ENCODE data around the gene ABCA7.

Gene ABCA7

DNA sequence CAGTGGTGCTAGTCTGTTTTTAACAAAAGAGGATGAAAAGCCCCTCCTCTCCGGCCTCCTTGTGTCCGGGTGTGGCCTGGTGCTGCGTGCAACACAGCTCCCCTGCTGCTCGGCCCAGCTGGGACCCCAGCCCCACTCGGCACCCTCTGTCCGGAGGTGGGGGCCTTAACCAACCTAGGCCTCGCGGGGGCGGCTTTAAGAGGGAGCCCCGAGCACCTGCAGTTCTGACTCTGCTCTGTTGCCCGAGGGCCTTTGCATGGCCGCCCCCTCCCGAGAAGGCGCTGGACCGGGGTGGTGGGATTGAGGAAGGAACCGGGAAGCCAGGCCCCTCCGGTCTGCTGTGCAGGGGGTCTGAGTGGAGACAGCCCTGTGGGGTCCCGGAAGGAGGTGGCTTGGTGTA, 45.4 kb upstream of the ABCA7 start:
- Histone ChIP-seq H3K27ac (ENCODE audit: low read depth, low read length) (no peak overlapping the region), H3K79me2 (ENCODE audit: control insufficient read depth, insufficient read depth, low read length, unreplicated experiment) (no peaks in the 10 kb centered on the region), H3K4me3 (ENCODE audit: low read depth, low read length) (no peak overlapping the region), H3K36me3 (ENCODE audit: insufficient read depth, low read length) (peaks cover 16% of the 10 kb centered on the region; the same call in 1 of the 2 replicates), H3K4me1 (ENCODE audit: control insufficient read depth, insufficient read depth, low read length, unreplicated experiment) (peaks cover 5% of the 10 kb centered on the region), H3K27me3 (ENCODE audit: insufficient read depth, low read length) (peaks cover 7% of the 10 kb centered on the region), H2AFZ (ENCODE audit: low read length, unreplicated experiment) (no peak overlapping the region)

DNA sequence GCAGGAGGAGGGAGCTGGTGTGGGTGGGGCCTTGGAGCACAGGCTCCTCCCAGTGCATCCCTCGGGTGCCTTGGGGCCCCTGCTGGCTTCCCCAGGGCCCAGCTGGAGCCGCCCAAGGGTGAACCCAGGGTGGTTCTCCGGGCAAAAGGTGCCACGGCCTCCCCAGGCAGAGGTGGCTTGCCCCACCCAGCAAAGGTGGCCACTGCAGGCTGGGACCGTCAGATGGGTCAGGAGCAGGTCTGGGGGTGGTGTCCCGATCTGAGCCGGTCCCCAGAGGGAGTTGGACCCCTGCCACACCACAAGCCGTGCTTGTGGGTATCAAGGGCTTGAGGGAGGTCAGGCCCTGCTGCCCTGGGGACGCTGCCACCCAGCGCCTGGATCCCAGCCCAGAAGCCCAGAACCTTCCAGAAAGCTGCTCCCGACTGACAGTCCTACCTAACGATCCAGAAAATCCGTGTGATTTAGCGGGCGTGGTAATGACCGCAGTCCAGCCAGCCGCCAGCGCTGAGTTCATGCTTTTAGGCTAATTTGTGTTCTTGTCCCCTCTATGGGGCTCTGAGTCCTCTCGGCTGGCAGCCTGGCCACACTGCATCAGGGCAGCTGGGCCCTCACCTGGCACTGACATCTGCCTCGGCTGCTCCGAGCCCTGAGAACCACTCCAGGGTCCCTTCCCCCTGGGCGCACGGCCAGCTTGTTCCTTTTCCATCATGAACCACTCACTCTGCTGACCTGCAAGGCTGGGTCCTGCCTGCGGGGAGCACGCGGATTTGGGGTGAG, 44.7 kb upstream of the ABCA7 start:
- H3K79me2 ChIP-seq (ENCODE audit: control insufficient read depth, insufficient read depth, low read length, unreplicated experiment) = no peaks in the 10 kb centered on the region
- no peak overlapping the region for H2AFZ ChIP-seq (ENCODE audit: low read length, unreplicated experiment)
- no peak overlapping the region for H3K27ac ChIP-seq (ENCODE audit: low read depth, low read length)
- peaks cover 8% of the 10 kb centered on the region for H3K27me3 ChIP-seq (ENCODE audit: insufficient read depth, low read length)
- no peak overlapping the region for H3K4me3 ChIP-seq (ENCODE audit: low read depth, low read length)
- peaks cover 16% of the 10 kb centered on the region; the same call in 1 of the 2 replicates for H3K36me3 ChIP-seq (ENCODE audit: insufficient read depth, low read length)
- H3K4me1 ChIP-seq (ENCODE audit: control insufficient read depth, insufficient read depth, low read length, unreplicated experiment) = peaks cover 5% of the 10 kb centered on the region

DNA sequence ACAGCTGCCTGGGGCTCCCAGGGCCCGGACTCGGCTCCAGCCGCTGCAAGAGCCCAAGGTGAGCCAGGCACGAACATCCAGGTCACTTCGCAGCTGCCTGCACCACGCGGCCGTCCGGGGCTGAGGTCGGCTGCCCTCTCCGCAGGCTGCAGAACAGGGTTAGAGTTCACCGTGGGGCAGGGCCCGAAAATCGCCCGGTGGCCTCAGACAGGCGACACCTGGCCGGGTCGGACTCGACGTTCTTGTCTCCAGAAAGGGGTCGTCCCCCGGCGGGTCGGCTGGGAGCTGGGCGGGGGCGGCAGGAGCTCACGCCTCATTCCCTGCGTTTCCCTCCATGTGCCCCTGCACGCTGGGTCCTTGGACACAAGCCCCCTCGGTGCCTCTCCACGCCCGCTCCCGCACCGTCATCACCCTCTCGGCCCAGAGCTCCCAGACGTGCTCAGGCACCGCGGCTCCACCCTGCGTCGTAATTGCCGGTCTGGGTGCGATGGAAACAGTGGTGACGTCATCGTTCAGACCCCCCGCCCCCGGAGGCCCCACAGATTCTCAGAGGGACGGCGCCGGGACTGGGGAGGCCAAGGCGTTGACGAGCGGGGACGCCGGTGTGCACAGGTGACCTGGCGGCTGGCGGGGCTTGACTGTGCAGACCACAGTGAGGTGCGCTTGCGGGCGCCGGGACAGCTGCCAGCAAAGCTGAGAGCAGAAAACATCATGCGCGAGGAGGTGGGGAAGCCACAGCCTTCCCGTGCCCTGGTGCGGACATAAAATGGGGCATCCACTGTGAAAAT, 43.7 kb upstream of the ABCA7 start:
- peaks cover 5% of the 10 kb centered on the region for H3K4me1 ChIP-seq (ENCODE audit: control insufficient read depth, insufficient read depth, low read length, unreplicated experiment)
- H3K4me3 ChIP-seq (ENCODE audit: low read depth, low read length) = peak overlapping the region; percentile 9; the same call in 1 of the 2 replicates
- no peak overlapping the region for H3K27ac ChIP-seq (ENCODE audit: low read depth, low read length)
- no peaks in the 10 kb centered on the region for H3K79me2 ChIP-seq (ENCODE audit: control insufficient read depth, insufficient read depth, low read length, unreplicated experiment)
- no peak overlapping the region for H2AFZ ChIP-seq (ENCODE audit: low read length, unreplicated experiment)
- H3K36me3 ChIP-seq (ENCODE audit: insufficient read depth, low read length) = peaks cover 7% of the 10 kb centered on the region; the same call in 1 of the 2 replicates
- H3K27me3 ChIP-seq (ENCODE audit: insufficient read depth, low read length) = peaks cover 15% of the 10 kb centered on the region

DNA sequence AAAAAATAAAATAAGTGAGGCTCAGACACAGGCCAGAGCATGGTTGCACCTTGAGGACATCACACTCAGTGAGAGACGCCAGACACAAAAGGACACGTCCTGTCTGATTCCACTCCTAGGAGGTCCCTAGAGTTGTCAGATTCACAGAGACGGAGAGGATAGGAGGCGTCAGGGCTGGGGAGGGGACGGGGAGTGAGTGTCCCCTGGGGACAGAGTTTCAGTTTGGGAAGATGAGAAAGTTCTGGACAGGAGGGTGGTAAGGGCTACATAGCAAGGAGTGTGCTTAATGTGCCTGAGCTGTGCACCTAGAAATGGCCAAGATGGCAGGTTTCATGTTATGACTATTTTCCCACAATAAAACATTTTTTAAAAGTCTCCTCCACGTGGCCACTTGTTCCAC, 41.8 kb upstream of the ABCA7 start:
- Histone ChIP-seq H3K4me3 (ENCODE audit: low read depth, low read length) (no peak overlapping the region), H3K27ac (ENCODE audit: low read depth, low read length) (no peak overlapping the region), H3K27me3 (ENCODE audit: insufficient read depth, low read length) (peaks cover 18% of the 10 kb centered on the region), H3K36me3 (ENCODE audit: insufficient read depth, low read length) (no peaks in the 10 kb centered on the region), H2AFZ (ENCODE audit: low read length, unreplicated experiment) (no peak overlapping the region), H3K4me1 (ENCODE audit: control insufficient read depth, insufficient read depth, low read length, unreplicated experiment) (peaks cover 7% of the 10 kb centered on the region), H3K79me2 (ENCODE audit: control insufficient read depth, insufficient read depth, low read length, unreplicated experiment) (no peaks in the 10 kb centered on the region)

DNA sequence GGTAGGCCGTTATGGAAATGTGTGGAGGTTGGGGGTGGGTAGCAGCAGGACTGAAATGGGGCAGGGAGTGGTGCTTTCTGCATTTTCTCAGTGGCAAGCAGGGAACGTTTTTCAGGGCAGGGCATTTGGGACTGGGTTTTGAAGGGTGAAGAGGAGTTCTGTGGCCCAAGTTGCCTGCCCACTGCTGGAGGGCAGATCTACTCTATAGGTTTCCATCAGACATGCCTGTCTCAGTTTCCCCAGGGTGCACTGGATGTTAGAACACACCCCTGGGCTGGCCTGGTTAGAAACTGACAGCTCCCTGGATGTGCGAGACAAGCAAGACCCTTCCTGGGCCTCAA, 40.6 kb upstream of the ABCA7 start:
- no peak overlapping the region for H2AFZ ChIP-seq (ENCODE audit: low read length, unreplicated experiment)
- no peaks in the 10 kb centered on the region for H3K36me3 ChIP-seq (ENCODE audit: insufficient read depth, low read length)
- H3K27me3 ChIP-seq (ENCODE audit: insufficient read depth, low read length) = peaks cover 18% of the 10 kb centered on the region
- H3K4me3 ChIP-seq (ENCODE audit: low read depth, low read length) = no peak overlapping the region
- no peaks in the 10 kb centered on the region for H3K79me2 ChIP-seq (ENCODE audit: control insufficient read depth, insufficient read depth, low read length, unreplicated experiment)
- no peak overlapping the region for H3K27ac ChIP-seq (ENCODE audit: low read depth, low read length)
- H3K4me1 ChIP-seq (ENCODE audit: control insufficient read depth, insufficient read depth, low read length, unreplicated experiment) = peaks cover 7% of the 10 kb centered on the region

DNA sequence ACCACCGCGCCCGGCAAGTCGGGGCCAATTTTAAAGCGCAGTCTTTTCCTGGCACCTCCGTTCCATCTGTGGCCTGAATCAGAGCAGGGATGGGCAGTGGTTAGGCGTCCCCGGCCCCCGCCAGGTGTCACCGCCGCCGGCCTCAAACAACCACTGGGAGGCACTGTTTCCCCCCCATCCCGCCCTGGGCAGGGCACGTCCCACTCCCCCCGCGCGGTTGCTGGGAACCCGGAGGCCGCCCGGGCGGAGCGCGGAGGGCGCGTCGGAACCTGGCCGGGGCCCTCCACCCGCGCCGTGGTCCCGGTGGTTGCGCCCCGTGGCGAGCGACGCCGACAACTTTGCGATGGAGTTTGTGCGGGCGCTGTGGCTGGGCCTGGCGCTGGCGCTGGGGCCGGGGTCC, 39.8 kb upstream of the ABCA7 start, which contains the start of gene GRIN3B:
Gene GRIN3B (plus strand): TSS at position 325 of the 400 bp plus-strand sequence. CDS start 19 bp downstream, at position 344.
- Histone ChIP-seq H3K4me1 (ENCODE audit: control insufficient read depth, insufficient read depth, low read length, unreplicated experiment) (peaks cover 7% of the 10 kb centered on the region), H3K27me3 (ENCODE audit: insufficient read depth, low read length) (peaks cover 18% of the 10 kb centered on the region), H3K36me3 (ENCODE audit: insufficient read depth, low read length) (no peaks in the 10 kb centered on the region), H3K27ac (ENCODE audit: low read depth, low read length) (no peak within 1 kb of the TSS), H3K4me3 (ENCODE audit: low read depth, low read length) (peak within 1 kb of the TSS; percentile 12; the same call in 1 of the 2 replicates), H2AFZ (ENCODE audit: low read length, unreplicated experiment) (no peak within 1 kb of the TSS), H3K79me2 (ENCODE audit: control insufficient read depth, insufficient read depth, low read length, unreplicated experiment) (no peaks in the 10 kb centered on the region)

DNA sequence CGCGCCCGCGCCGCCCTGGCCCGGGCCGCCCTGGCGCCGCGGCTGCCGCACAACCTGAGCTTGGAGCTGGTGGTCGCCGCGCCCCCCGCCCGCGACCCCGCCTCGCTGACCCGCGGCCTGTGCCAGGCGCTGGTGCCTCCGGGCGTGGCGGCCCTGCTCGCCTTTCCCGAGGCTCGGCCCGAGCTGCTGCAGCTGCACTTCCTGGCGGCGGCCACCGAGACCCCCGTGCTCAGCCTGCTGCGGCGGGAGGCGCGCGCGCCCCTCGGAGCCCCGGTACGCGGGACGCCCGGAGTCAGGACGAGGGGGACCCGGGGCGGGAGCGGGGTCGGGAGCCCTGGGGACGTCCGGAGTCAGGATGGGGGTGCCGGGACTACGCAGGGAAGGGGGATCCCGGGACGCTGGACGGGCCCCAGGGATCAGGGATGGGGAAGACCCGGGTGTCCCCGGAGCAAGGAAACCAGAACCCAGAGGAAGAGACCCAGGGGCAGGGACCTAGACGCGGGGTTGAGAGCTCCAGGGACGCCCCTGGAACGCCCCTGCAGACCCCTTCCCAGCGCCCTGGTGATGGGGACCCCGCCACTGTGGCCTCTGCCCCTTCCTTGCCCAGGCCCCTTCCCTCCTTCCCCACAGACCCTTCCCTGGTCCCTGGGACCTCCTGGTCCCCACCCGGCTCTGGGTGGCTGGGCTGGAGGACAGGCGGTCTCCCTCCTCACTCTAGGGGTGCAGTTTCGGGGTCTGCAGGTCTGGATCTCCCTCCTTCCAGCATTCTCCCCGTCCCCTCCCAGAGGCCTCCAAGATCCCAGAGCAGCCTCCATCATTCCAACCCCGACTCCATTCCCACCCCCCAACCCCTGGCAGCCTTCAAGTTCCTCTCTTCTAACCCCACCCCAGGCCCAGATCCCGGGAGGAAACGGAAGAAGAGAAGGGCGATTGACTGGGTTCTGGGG, 39.0 kb upstream of the ABCA7 start:
- H2AFZ ChIP-seq (ENCODE audit: low read length, unreplicated experiment) = no peak overlapping the region
- H3K4me3 ChIP-seq (ENCODE audit: low read depth, low read length) = peak overlapping the region; percentile 12; the same call in 1 of the 2 replicates
- no peaks in the 10 kb centered on the region for H3K79me2 ChIP-seq (ENCODE audit: control insufficient read depth, insufficient read depth, low read length, unreplicated experiment)
- peaks cover 7% of the 10 kb centered on the region for H3K4me1 ChIP-seq (ENCODE audit: control insufficient read depth, insufficient read depth, low read length, unreplicated experiment)
- H3K36me3 ChIP-seq (ENCODE audit: insufficient read depth, low read length) = no peaks in the 10 kb centered on the region
- H3K27ac ChIP-seq (ENCODE audit: low read depth, low read length) = no peak overlapping the region
- peaks cover 18% of the 10 kb centered on the region for H3K27me3 ChIP-seq (ENCODE audit: insufficient read depth, low read length)

DNA sequence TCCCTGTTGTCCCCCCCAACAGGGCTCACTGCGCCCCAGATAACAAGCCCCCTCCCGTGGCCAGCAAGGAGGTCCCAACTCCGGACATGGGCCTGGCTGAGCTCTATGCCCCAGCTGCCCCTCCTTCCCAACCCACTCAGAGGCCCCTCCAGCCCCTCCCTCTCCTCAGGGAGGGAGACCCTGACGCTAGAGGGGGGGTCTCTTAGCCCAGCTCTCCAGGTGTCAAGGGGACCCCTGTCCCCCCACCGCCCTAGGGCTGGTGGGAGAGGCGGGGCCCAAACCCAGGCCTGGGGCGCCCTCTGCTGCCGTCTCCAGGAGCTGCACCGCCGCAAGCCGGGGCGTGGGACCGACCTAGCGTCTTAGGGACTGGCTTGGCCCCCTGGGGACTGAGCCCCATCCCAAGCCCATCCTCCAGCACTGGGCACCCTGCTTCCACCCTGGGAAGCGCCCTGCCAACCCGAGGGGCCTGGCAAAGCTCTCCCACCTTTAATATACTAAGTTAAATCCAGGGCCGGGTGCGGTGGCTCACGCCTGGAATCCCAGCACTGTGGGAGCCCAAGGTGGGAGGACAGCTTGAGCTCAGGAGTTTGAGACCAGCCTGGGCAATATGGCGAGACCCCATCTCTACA, 38.3 kb upstream of the ABCA7 start:
- no peaks in the 10 kb centered on the region for H3K79me2 ChIP-seq (ENCODE audit: control insufficient read depth, insufficient read depth, low read length, unreplicated experiment)
- H3K27ac ChIP-seq (ENCODE audit: low read depth, low read length) = no peak overlapping the region
- peaks cover 2% of the 10 kb centered on the region for H3K4me1 ChIP-seq (ENCODE audit: control insufficient read depth, insufficient read depth, low read length, unreplicated experiment)
- H3K4me3 ChIP-seq (ENCODE audit: low read depth, low read length) = no peak overlapping the region
- peaks cover 18% of the 10 kb centered on the region for H3K27me3 ChIP-seq (ENCODE audit: insufficient read depth, low read length)
- no peak overlapping the region for H2AFZ ChIP-seq (ENCODE audit: low read length, unreplicated experiment)
- no peaks in the 10 kb centered on the region for H3K36me3 ChIP-seq (ENCODE audit: insufficient read depth, low read length)

DNA sequence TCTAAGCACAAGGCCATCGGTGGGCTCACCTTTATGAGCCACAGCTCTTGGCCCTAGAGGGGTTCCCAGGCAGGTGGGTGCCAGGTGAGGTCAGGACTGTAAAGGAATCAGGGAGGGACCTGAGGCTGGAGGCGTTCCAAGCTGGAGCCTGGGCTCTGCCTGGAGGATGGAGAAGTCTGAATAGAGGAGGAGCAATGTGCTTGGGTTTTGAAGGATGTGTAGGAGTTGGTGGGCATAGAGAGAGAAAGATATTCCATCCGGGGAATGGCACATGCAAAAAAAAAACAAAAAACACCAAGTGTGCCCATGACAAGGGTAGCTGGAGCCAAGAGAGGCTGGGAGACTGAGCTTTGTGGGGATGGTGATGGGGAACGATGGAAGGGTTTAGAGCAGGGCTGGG, 37.3 kb upstream of the ABCA7 start:
- peaks cover 18% of the 10 kb centered on the region for H3K27me3 ChIP-seq (ENCODE audit: insufficient read depth, low read length)
- H2AFZ ChIP-seq (ENCODE audit: low read length, unreplicated experiment) = no peak overlapping the region
- H3K4me3 ChIP-seq (ENCODE audit: low read depth, low read length) = no peak overlapping the region
- no peak overlapping the region for H3K27ac ChIP-seq (ENCODE audit: low read depth, low read length)
- H3K4me1 ChIP-seq (ENCODE audit: control insufficient read depth, insufficient read depth, low read length, unreplicated experiment) = peaks cover 2% of the 10 kb centered on the region
- H3K36me3 ChIP-seq (ENCODE audit: insufficient read depth, low read length) = no peaks in the 10 kb centered on the region
- no peaks in the 10 kb centered on the region for H3K79me2 ChIP-seq (ENCODE audit: control insufficient read depth, insufficient read depth, low read length, unreplicated experiment)

DNA sequence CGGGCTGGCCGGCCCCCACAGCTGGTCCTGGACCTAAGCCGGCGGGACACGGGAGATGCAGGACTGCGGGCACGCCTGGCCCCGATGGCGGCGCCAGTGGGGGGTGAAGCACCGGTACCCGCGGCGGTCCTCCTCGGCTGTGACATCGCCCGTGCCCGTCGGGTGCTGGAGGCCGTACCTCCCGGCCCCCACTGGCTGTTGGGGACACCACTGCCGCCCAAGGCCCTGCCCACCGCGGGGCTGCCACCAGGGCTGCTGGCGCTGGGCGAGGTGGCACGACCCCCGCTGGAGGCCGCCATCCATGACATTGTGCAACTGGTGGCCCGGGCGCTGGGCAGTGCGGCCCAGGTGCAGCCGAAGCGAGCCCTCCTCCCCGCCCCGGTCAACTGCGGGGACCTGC, 36.6 kb upstream of the ABCA7 start:
- Histone ChIP-seq H3K27ac (ENCODE audit: low read depth, low read length) (no peak overlapping the region), H3K4me3 (ENCODE audit: low read depth, low read length) (no peak overlapping the region), H3K27me3 (ENCODE audit: insufficient read depth, low read length) (peaks cover 18% of the 10 kb centered on the region), H3K79me2 (ENCODE audit: control insufficient read depth, insufficient read depth, low read length, unreplicated experiment) (no peaks in the 10 kb centered on the region), H3K4me1 (ENCODE audit: control insufficient read depth, insufficient read depth, low read length, unreplicated experiment) (peaks cover 2% of the 10 kb centered on the region), H3K36me3 (ENCODE audit: insufficient read depth, low read length) (no peaks in the 10 kb centered on the region), H2AFZ (ENCODE audit: low read length, unreplicated experiment) (no peak overlapping the region)
